GM18508 (cell line): ENCODE measurements around the gene AFDN.

Experiments
- ATAC-seq: cut with Tn5 transposase; IDR thresholded peaks from one replicate; pipeline ENCODE4 v1.9.1; 2021; ENCODE audit warnings: moderate number of reproducible peaks; ENCODE audit not compliant: insufficient read depth, unreplicated experiment

The AFDN gene

GRCh38 chr6:167811442-167812087 lies 15.1 kb upstream of the AFDN start:
- ATAC-seq = no peak

- ATAC-seq = no peak
Measured at GRCh38 chr6:167812088-167812487, 14.6 kb upstream of the AFDN start.

DNA sequence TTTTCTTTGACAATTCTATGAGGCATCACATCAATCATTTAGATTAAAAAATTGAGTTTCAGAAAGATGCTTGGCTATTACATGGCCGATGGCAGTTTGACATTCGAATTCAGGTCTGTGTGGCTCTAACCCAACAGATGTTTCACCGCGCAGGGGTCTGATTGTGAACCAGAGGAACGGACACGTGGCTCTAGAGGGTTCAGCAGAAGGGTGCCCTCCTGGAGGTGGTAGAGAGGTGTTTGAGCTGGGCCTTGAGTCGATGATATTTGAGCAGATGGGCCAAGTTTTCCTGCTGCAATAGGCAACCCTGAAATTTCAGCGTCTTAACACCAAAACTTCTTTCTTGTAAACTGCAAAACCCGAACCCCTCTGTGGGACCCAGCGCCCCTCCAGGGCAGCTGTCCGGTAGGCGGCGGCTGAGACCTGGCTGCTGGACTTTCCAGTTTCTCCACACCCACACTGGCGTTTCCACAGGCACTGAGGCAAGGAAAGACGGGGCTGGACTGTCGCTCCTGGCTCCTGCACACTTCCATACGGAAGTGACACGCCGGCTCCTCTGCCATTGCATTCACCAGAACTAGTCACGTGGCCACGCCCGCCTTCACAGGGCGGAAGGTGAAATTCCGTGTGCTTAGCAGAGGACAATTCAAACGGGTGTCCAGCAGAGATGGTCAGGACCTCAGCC lies 11.3 kb upstream of the AFDN start:
- ATAC-seq = no peak

DNA sequence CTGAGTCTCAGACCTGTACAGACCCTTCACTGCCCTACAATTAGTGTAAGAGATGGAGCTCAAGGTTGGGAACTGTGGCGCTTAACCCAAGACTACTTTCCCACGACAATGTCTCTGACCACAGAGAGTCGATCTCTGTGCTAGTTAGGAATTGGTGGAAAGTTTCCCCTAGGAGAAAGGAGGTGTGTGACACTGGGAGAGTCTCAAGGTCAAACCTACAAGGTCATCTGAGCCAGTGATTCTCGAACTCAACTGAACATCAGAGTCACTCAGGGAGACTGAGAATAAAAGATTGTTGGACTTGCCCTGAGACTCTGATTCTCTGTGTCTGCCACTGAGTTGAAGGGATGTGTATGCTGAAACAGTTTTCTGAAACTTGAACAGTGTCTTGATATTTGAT lies 9.7 kb upstream of the AFDN start:
- no peak for ATAC-seq

GRCh38 chr6:167817729-167818128 lies 9.0 kb upstream of the AFDN start:
- no peak for ATAC-seq

DNA sequence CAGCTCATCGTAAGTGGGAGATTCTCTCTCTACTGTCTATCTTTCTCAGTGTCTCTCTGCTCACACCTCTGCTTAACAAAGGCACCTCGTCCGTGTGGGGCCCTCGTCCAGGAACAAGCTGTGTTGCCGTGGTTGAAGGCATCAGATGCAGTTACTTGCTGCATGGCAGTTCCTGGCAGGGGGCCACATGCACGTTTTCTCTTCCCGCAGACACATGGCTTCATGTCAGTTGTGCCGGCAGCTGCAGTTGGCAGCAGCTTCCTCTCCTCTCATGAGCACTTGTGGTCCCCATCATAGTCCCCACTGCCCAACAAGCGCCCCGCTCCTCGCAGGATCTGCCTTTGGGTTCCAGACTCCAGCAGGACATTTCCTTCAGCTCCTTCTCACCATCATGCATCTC lies 7.1 kb upstream of the AFDN start:
- no peak for ATAC-seq

DNA sequence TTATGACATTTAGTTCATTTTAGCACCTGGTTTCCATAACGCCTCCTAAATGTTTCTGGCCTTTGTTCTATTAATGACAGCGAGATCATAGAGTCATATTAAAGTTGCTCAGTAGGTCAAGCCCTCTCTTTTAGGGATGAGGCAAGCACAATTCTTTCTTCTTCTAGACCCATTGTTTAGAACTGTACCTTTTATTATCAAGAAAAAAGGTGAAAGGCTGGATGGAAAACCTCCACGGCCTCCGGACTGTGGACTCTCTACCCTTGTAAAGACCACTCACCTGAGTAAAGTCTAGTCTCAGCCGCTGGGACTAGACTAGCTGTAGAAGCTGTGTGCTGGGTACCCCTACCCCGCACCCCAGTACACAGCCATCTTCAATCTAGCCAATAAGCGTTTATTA lies 6.0 kb upstream of the AFDN start:
- no peak for ATAC-seq

- ATAC-seq = no peak
Measured at GRCh38 chr6:167824591-167825331, 1.9 kb upstream of the AFDN start.

DNA sequence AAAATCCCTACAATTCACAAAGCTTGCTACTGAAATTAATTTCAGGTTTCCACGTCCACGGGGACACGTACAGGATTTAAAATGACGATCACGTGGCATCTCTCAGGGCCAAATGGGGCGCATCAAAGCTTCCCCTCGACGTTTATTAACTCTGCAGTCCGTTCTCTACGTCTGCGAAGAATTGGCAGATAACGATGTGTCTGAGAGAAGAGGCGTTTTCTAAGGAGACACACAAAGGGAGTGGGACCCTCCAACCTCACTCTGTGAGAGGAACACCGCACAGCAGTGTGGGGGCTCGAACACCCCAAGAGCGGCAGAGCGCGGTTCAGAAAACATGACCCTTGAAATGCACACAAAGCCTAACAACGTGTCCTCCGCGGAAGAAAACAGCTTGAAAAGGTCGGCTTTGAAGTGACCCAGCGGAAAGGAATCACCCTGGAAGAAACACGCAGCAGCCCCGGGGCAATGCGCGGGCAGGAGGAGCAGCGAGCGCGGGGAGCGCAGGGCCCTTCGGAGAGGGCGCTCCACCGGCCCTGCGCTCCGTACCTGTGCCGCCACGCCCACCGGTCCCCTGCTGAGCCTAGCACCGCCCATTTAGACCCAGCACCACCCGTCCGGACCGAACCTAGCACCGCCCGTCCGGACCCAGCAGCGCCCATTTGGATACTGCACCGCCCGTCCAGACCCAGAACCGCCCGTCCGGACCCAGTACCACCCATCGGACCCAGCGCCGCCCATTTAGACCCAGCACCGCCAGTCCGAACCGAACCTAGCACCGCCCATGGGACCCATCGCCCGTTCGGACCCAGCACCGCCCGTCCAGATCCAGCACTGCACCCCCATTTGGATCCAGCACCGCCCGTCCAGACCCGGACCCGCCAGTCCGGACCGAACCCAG lies 1.1 kb upstream of the AFDN start:
- no peak for ATAC-seq

DNA sequence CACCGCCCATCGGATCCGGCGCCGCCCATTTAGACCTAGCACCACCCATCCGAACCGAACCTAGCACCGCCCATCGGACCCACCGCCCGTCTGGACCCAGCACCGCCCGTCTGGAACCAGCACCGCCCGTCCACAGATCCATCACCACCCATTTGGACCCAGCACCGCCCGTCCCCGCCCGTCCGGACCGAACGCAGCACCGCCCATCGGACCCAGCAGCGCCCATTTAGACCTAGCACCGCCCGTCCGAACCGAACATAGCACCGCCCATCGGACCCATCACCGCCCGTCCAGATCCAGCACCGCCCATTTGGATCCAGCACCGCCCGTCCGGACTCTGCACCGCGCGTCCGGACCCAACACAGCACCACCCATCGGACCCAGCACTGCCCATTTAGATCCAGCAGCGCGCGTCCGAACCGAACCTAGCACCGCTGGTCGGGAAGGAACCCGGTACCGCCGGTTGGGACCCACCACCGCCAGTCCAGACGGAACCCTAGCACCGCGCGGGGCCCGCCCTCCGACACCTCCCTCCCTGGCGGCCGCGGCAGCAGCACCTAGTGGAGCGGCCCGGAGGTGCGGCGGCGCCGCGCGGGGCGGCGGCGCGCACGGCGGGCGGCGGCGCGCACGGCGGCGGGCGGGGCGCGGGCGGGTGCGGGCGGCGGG lies 348 bp upstream of the AFDN start:
- no peak for ATAC-seq

- no peak for ATAC-seq
Measured at GRCh38 chr6:167827583-167828324, 1.0 kb downstream of the AFDN start.

- no peak for ATAC-seq
Measured at GRCh38 chr6:167828325-167828956, 1.7 kb downstream of the AFDN start.

DNA sequence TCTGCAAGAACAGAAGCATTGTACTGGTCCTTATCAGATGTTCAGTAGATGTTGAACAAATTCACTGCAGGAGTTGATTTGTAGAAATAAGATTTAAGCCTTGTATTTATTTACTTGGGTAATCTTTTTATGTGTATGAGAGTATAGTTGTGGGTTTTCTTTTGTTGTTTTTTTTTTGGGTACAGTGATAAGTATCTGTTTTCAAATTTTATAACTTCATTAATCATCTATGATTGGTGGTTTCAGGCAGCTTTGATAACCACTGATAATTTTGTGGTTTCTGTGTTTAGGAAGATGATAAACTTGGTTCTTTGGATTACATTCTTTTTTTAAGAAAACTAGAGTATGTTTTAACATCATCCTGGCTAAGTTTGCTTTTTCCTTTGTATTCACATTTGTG lies 2.8 kb downstream of the AFDN start:
- no peak for ATAC-seq

DNA sequence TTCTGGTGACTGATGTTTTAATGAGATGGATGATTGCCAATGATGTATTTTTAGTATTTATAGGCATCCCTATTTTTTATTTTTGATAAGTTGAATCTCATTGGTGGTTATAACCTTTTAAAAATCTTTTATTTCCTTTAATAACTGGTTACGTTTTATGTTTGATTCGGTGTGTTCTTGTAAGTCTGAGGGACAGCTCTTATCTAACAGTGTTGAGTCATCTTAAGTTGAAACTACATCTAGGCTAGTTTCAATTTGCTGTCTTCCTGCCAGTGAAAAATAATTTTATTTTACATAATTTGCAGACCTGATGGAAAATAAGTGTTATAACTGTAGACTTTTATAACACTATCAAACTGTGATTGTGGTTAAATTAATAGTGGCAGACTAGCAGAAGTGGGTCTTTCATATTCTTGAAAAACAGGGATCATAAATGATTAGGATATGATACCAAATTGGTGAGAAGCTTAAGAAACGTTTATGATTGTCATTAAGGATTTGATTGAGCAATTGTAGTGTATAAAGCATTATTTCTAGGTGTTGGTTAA lies 4.6 kb downstream of the AFDN start:
- no peak for ATAC-seq

GRCh38 chr6:167832497-167833395 lies 6.0 kb downstream of the AFDN start:
- ATAC-seq = no peak

- ATAC-seq = no peak
Measured at GRCh38 chr6:167833396-167833763, 6.7 kb downstream of the AFDN start.

GRCh38 chr6:167835260-167835659 lies 8.5 kb downstream of the AFDN start:
- ATAC-seq = no peak

- no peak for ATAC-seq
Measured at GRCh38 chr6:167836721-167837120, 10.0 kb downstream of the AFDN start.
